Astrocyte (in vitro differentiated cells and primary cell): ENCODE measurements around the gene RBP3. TPM values are rescaled to one million over a fixed set of nuclear protein-coding genes. Genes with fewer than 3 reads are reported as not detected.

Experiments
- DNase-seq: peaks from one replicate; pipeline ENCODE4 v3.0.0-alpha.2; 2010; ENCODE audit warnings: low read depth
- FAIRE-seq: peaks from 2 replicates; lab custom pipeline; 2011; peaks lifted over from hg19 to GRCh38; lab: Jason Lieb, UNC
- H2AFZ ChIP-seq: 2 replicates; pipeline ENCODE4 v1.6.0; 2012; ENCODE audit warnings: low read depth, low read length, inconsistent platforms
- H3K27ac ChIP-seq: 2 replicates; pipeline ENCODE4 v1.5.1; 2011; ENCODE audit warnings: low read depth, low read length, inconsistent platforms
- H3K27me3 ChIP-seq: 2 replicates; pipeline ENCODE4 v1.6.0; 2011; ENCODE audit warnings: low read length, inconsistent platforms; ENCODE audit not compliant: insufficient read depth
- H3K36me3 ChIP-seq: 2 replicates; pipeline ENCODE4 v1.5.1; 2011; ENCODE audit warnings: low read length, inconsistent platforms; ENCODE audit not compliant: insufficient read depth
- H3K4me1 ChIP-seq: 2 replicates; pipeline ENCODE4 v1.5.1; 2011; ENCODE audit warnings: low read length, inconsistent platforms; ENCODE audit not compliant: insufficient read depth
- H3K4me2 ChIP-seq: 2 replicates; pipeline ENCODE4 v1.6.0; 2012; ENCODE audit warnings: low read length, inconsistent platforms
- H3K4me3 ChIP-seq: 2 replicates; pipeline ENCODE4 v1.5.1; 2011; ENCODE audit warnings: low read depth, mild to moderate bottlenecking, low read length, inconsistent platforms; ENCODE audit not compliant: insufficient read depth
- H3K79me2 ChIP-seq: 2 replicates; pipeline ENCODE4 v1.6.0; 2012; ENCODE audit warnings: mild to moderate bottlenecking, low read length, inconsistent platforms; ENCODE audit not compliant: insufficient read depth
- H3K9ac ChIP-seq: 2 replicates; pipeline ENCODE4 v1.6.0; 2012; ENCODE audit warnings: mild to moderate bottlenecking, low read length, inconsistent platforms
- H3K9me3 ChIP-seq: 2 replicates; pipeline ENCODE4 v1.5.1; 2012; ENCODE audit warnings: low read depth, mild to moderate bottlenecking, low read length, inconsistent platforms; ENCODE audit not compliant: insufficient read depth
- H4K20me1 ChIP-seq: 2 replicates; pipeline ENCODE4 v1.6.0; 2012; ENCODE audit warnings: low read length, inconsistent platforms; ENCODE audit not compliant: insufficient read depth
- H3K27ac Mint-ChIP-seq: one replicate; pipeline ENCODE4 v1.8.0; 2021; ENCODE audit warnings: mild to moderate bottlenecking, mixed read lengths; ENCODE audit not compliant: unreplicated experiment
- H3K27me3 Mint-ChIP-seq: one replicate; pipeline ENCODE4 v1.8.0; 2021; ENCODE audit warnings: low read depth, mixed read lengths; ENCODE audit not compliant: unreplicated experiment
- H3K36me3 Mint-ChIP-seq: one replicate; pipeline ENCODE4 v1.8.0; 2021; ENCODE audit warnings: low read depth, mixed read lengths; ENCODE audit not compliant: unreplicated experiment
- H3K4me1 Mint-ChIP-seq: one replicate; pipeline ENCODE4 v1.8.0; 2021; ENCODE audit warnings: low read depth, mixed read lengths; ENCODE audit not compliant: unreplicated experiment
- H3K4me3 Mint-ChIP-seq: one replicate; pipeline ENCODE4 v1.8.0; 2021; ENCODE audit warnings: mild to moderate bottlenecking, moderate library complexity, mixed read lengths; ENCODE audit not compliant: unreplicated experiment
- H3K9me3 Mint-ChIP-seq: one replicate; pipeline ENCODE4 v1.8.0; 2021; ENCODE audit warnings: mild to moderate bottlenecking, mixed read lengths; ENCODE audit not compliant: unreplicated experiment
- CTCF ChIP-seq: IDR thresholded peaks from 2 replicates; pipeline ENCODE4 v1.5.1; 2011; ENCODE audit warnings: low read depth, mild to moderate bottlenecking, inconsistent platforms, low read length, moderate library complexity; ENCODE audit not compliant: insufficient read depth
- EZH2 ChIP-seq: IDR thresholded peaks from 2 replicates; pipeline ENCODE4 v1.6.1; 2012; ENCODE audit warnings: mild to moderate bottlenecking, low read length, inconsistent platforms; ENCODE audit not compliant: insufficient read depth
- total RNA-seq: library from RNA; stranded (reverse); gene quantifications from 2 replicates; pipeline ENCODE4 v1.2.1, GENCODE V29; 2021

Gene RBP3
- total RNA-seq, 1 donor from 2014 or later = not detected

GRCh38 chr10:47322300-47323061 lies 25.7 kb upstream of the RBP3 start, which contains the start of gene GDF2:
Gene GDF2 (plus strand): TSS chr10:47322454. CDS start chr10:47322669, 215 bp downstream.
- no peak within 1 kb of the TSS for H3K27ac Mint-ChIP-seq

GRCh38 chr10:47323087-47323486 lies 25.1 kb upstream of the RBP3 start:
- Histone ChIP-seq H3K4me1 (no peaks in the 10 kb centered on the region), H2AFZ (no peak overlapping the region), H3K9ac (no peak overlapping the region), H3K79me2 (no peaks in the 10 kb centered on the region), H3K36me3 (no peaks in the 10 kb centered on the region), H3K4me2 (no peak overlapping the region), H3K4me3 (no peak overlapping the region), H4K20me1 (no peaks in the 10 kb centered on the region), H3K27me3 (peaks cover 8% of the 10 kb centered on the region), H3K9me3 (no peaks in the 10 kb centered on the region), H3K27ac (no peak overlapping the region)
- no peak overlapping the region for H3K27ac Mint-ChIP-seq
- peaks cover 52% of the 10 kb centered on the region for H3K27me3 Mint-ChIP-seq
- DNase-seq = no peak
- no peak for FAIRE-seq
- no peak overlapping the region for H3K4me3 Mint-ChIP-seq
- H3K9me3 Mint-ChIP-seq = no peaks in the 10 kb centered on the region
- TF ChIP-seq EZH2 = no peak
- TF ChIP-seq CTCF = no peak
- H3K4me1 Mint-ChIP-seq = no peaks in the 10 kb centered on the region
- no peaks in the 10 kb centered on the region for H3K36me3 Mint-ChIP-seq

More at GRCh38 chr10:47322300-47323061, 25.7 kb upstream of the RBP3 start, which contains the start of gene GDF2:
- no peaks in the 10 kb centered on the region for H3K36me3 Mint-ChIP-seq
- Histone ChIP-seq H3K4me3 (no peak within 1 kb of the TSS), H2AFZ (no peak within 1 kb of the TSS), H3K27me3 (peaks cover 8% of the 10 kb centered on the region), H3K9ac (no peak within 1 kb of the TSS), H3K4me2 (no peak within 1 kb of the TSS), H3K27ac (no peak within 1 kb of the TSS), H3K9me3 (no peaks in the 10 kb centered on the region), H4K20me1 (no peaks in the 10 kb centered on the region), H3K36me3 (no peaks in the 10 kb centered on the region), H3K79me2 (no peaks in the 10 kb centered on the region), H3K4me1 (no peaks in the 10 kb centered on the region)
- FAIRE-seq (no peak), DNase-seq (no peak)
- H3K27me3 Mint-ChIP-seq = peaks cover 48% of the 10 kb centered on the region
- TF ChIP-seq EZH2 = no peak
- TF ChIP-seq CTCF = no peak
- H3K4me3 Mint-ChIP-seq = no peak within 1 kb of the TSS
- no peaks in the 10 kb centered on the region for H3K4me1 Mint-ChIP-seq
- H3K9me3 Mint-ChIP-seq = no peaks in the 10 kb centered on the region
